HG02588 (cell line): Measurements from ENCODE around the gene ANKDD1B.
"Not testable (repeated sequence)": the region's sequence is repeated elsewhere in the genome, so short reads cannot be mapped to it uniquely, and the experiment has no call there.

ENCODE experiments used
- ATAC-seq: cut with Tn5 transposase; IDR thresholded peaks from one replicate; pipeline ENCODE4 v1.9.1; 2021; ENCODE audit warnings: mild to moderate bottlenecking, moderate library complexity; ENCODE audit not compliant: unreplicated experiment

ANKDD1B gene

DNA sequence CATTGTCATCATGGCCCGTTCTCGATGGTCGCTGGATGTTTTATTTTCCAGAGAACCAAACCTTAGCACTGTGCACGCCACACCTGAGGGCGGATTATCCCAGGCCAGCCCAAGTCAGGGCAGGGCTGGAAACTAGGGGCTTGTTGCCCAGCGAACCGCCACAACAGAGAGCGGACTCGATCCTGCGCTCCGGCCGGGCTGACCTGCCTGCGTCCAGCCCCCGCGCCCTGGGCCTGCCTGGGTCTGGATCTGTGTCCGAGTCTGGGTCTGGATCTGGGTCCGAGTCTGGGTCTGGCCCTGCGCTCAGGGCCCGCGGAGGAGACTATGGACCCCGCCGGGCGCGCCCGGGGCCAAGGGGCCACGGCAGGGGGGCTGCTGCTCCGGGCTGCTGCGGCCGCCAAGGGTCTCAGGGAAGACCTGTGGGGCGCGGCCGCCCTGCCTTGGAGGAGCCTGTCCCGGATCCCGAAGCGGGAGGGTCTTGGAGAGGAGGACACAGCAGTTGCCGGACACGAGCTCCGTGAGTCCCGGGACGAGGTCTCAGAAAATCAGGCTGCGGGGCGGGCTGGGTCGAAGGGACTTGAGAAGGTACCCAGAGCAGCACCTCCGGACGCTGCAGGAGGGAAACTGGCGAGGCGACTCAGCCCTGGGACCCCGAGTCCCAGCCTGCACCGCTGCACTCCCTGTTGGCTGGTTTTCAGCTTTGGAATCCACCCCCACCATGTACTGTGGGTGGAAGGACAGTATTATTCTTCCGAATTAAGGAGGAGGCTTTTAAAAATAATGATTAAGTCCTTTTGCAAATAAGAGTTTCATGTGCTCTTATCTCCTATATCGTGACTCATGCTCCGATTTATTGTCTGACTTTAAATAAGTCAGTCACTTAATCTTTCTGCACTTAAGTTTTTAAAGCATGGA is at the start of gene ANKDD1B:
ANKDD1B (plus strand) TSS at position 143 of the 915 bp plus-strand sequence; CDS start at position 325, 182 bp downstream.
- no peak for ATAC-seq

DNA sequence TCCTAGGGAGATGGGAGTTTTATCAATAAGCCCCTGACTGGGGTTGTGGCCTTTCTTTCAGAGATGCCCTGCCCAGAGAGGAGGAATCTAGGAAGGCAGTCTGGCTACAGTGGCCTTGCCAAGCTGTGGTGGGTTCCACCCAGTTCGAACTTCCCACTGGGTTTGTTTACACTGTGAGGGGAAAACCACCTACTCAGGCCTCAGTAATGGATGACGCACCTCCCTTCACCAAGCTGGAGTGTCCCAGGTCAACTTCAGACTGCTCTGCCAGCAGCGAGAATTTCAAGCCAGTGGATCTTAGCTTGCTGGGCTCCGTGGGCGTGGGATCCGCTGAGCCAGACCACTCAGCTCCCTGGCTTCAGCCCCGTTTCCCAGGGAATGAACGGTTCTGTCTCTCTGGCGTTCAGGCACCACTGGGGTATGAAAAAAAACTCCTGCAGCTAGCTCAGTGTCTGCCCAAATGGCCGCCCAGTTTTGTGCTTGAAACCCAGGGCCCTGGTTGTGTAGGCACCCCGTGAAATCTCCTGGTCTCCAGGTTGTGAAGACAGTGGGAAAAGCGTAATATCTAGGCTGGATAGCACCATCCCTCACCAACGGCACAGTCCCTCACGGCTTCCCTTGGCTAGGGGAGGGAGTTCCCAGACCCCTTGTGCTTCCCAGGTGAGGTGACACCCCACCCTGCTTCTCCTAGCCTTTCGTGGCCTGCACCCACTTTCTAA is 45.1 kb upstream of the ANKDD1B start:
- ATAC-seq: not testable (repeated sequence)

DNA sequence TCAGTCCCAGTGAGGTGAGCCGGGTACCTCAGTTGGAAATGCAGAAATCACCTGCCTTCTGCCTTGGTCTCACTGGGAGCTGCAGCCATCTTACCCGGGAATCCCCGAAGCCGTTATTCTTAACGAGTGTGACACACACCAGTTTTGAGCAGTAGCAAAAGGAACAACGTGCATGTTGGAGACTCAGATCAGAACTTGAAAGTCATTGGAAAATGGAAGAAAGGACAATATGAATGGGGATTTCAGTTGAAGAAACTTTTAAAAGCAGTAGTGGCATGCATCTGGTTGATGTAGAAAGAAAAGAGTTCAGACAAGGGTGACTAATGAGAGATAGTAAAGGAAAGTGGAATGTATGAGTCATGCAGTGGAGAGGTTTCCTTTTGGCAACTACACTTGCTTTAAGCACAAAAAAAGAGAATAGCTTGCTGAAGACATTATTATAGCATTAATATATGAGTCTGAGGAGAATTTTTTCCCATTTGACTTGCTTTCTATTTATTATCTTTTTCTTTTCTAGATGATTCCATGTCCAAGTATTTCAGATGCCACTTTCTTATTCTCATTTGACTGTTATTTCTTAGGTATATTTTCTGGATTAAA is 44.4 kb upstream of the ANKDD1B start:
- peak; percentile 84 for ATAC-seq

DNA sequence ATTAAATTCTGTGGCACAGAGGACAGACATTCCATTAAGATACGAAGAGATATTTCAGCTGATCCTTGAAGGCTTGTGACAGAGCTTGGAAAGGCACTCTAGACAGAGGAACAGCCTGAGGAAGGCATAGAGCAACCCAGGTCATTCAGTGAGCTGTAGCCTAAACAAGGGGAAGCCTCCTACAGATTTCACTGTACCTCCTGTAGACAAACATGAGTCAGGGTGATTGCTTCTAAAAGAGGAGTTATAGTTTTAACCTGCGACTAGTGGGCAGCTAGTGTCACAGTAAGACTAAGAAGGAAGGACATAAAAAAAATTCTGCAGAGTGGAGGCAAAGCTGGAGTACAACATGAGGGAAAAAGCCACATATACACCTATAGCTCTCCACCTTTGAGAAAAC is 43.5 kb upstream of the ANKDD1B start:
- ATAC-seq: peak; percentile 47

DNA sequence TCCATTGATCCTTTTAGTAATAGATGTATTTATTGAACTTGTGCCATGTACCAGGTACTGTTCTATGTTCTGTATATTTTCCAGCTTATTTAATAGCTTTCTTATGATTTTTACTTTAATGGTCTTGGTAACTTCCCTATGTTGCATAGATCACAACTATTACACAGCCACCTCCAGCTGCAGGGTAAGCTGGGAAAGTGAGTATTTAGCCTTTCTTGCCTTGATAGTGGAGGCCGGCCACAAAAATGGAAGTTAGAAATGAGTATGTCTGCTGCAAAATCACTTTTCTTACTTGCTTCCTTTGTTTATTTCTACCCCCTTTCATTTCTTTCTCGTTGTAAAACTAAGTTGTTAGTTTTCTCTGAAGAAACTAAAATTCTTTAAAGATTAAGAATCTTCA is 43.1 kb upstream of the ANKDD1B start:
- no peak for ATAC-seq

DNA sequence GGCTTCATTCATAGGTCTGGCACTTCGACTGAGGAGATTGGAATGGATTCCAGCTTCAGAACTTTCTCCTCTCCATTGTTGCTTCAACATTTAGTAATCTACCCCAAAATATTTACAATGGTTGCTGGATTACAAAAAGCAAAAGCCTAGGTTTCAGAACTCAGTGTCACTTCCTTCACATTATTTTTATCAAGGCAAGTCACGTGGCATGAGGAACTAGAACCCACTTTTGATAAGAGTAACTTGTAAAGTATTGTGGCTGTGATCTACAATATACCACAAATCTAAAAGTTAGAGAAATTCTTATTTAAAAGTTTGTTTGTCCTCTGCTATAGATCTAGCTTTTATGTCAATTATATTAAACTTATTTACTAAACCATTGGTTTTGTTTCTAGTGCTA is 39.7 kb upstream of the ANKDD1B start:
- ATAC-seq: no peak

DNA sequence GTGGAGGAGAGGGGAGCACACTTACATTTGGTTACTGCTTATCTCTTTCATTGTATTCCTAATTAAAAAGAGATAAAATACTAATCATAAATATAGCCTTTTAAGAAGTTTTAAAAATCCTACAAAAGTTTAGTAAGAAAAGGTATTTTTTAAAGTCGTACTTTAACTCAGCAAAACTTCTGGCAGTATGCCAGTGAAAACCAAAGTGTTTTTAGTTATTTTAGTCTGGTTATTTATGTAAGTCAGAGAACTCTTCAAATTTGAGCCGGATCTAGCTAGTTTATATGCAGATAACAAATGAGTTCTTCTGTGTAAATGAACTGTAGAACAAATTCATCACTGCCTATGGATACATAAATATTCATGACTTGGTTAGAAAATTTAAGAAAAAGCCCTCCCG is 36.5 kb upstream of the ANKDD1B start:
- ATAC-seq: peak; percentile 17

DNA sequence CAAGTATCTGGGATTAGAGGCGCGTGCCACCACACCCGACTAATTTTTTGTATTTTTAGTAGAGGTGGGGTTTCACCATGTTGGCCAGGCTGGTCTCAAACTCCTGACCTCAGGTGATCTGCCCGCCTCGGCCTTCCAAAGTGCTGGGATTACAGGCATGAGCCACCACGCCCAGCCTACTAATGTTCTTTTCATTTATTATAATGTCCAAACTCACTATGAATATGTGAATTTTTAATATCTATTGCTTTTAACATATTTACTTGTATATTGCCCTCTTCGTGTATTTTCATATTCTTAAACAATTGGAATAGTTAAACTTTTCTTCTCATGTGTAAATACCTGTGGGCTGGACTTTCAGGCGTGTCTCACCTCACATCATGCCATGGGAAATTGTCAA is 33.0 kb upstream of the ANKDD1B start:
- ATAC-seq: not testable (repeated sequence)

DNA sequence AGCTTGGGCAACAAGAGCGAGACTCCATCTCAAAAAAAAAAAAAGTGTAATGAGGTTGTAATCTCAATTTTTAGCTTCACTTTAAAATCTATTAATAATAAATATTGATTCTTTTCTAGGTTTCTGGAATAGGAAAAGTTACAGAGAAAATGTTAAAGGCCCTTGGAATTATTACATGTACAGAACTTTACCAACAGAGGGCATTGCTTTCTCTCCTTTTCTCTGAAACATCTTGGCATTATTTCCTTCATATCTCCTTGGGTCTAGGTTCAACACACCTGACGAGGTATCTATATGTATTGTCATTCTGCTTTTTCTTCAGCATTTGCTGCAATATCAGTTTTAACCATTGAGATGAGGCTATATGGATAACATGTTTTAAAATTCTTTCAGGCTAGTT is 26.6 kb upstream of the ANKDD1B start:
- no peak for ATAC-seq

DNA sequence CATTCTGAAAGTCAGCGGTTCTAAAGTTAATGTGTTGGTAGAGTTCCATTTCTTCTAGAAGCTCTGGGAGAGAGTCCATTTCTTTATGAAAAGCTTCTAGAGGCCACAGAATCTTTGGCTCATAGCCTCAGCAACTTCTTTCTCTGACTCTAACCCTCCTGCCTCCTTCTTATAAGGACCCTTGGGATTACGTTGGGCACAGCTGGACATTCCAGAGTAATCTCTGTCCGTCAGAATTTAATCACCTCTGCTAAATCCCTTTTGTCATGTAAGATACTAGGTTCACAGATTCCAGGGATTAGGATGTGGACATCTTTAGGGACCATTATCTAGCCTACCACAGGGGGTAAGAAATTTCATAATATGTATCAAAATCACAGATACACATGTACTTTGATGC is 22.6 kb upstream of the ANKDD1B start:
- ATAC-seq: no peak

DNA sequence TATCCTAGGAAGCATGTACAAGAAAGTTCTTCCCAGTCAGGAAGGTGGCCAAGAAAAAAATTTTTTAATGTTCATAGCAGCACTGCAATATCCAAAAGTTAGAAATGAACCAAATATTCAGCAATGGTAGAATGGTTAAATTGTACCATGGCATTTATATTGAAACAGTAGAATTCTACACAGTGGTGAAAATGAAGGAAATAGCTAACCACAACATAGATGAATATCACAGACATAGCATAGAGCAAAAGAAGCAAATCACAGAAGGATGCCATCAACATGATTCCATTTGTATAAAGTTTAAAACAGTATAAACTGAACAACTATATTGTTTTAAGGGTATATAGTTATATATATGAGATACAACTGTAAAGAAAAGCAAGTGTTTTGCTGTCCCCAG is 10.7 kb upstream of the ANKDD1B start:
- no peak for ATAC-seq

DNA sequence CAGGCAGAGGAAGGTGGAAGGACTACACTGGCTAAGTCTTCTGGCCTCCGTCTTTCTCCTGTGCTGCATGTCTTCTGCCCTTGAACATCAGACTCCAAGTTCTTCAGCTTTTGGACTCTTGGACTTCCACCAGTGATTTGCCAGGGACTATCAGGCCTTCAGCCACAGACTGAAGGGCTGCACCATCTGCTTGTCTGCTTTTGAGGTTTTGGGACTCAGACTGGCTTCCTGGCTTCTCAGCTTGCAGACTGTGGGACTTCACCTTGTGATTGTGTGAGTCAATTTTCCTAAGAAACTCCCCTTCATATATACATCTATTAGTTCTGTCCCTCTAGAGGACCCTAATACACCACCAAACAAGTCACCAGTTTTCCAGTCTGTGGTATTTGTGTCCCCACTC is 9.7 kb upstream of the ANKDD1B start:
- no peak for ATAC-seq

DNA sequence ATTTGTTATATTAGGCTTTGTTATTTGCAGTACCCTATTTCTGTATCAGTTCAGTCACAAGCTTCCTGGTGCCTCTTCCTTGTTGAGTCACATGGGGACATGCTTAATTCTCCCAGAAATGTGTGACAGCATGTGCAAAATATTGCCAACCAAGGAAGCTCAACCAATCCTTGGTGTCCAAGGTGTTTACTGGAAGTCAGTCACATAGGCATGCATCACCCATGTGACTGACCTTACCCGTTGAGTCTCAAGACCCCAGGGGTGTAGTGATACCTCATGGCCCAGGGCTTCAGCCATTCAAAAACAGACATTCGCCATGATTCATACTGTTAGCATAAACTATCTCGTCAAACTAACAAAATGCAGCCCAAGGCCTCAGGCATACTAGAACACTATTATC is 9.3 kb upstream of the ANKDD1B start:
- ATAC-seq: no peak

DNA sequence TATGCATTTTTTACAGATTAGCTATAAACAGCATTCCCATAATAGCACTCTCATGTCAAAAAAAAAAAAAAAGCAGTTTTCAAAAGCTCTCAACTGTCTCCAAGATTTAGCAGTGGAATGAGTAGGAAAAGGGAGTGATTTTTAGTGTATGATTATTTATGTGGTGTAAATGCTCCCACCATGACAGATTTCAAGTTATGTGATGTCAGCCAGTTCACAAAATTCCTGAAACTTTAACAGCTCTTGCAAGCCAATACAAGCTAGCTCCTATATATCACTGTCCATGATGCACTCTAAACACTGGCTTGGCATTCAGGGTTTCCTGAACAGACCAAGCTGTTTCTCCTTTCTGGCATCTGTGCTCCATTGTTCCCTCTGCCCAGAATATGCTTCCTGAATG is 7.9 kb upstream of the ANKDD1B start:
- ATAC-seq: no peak

DNA sequence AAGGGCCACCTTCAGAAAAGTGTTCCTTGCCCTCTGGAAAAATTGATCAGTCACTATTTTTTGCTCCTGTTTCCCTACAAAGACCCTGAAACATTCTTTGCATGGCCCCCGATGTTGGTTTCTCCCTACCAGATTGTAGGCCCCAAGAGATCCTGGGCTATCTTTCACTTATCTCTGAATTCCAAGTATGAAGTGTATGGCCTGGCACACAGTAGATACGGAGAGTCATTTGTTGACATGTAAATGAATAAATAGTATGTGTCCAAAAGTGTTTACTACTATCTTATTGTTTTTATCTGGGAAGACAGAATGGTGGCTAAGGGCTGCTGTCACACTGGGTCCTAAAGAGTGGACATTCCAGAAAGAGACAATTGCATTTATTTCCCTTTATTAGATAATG is 7.4 kb upstream of the ANKDD1B start:
- ATAC-seq: no peak

DNA sequence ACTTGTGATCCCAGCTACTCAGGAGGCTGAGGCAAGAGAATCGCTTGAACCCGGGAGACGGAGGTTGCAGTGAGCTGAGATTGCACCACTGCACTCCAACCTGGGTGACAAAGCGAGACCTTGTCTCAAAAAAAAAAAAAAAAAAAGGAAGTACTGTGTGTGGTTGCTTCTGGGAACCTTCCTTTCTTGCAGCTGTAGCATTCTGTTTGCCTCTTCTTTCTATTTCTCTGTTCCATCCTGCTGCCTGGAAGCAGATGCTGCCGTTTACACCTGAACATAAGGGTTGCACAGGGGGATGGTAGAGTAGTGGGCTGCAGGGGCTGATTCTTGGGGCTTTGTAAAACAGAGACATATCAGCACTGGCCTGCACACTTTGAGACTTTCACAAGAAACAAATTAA is 3.9 kb upstream of the ANKDD1B start:
- not testable (repeated sequence) for ATAC-seq

DNA sequence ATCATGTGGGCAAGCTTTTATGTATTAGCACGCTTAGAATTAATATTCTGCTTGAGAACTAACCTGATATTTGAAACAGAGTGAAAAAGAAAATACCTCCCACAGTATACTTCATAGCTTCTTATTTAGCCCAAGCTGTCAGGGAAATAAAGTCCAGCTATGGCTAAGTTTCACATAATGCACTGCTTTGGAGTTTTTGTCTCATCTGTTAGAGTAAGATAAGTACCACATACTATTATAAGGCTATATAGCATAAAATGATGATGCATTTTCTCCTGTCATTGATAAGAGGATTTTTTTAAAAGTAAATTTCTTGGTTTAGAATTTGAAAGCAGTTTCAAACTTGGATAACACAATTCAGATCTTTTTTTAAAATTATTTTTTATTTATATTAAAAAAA is 2.4 kb upstream of the ANKDD1B start:
- ATAC-seq: no peak

DNA sequence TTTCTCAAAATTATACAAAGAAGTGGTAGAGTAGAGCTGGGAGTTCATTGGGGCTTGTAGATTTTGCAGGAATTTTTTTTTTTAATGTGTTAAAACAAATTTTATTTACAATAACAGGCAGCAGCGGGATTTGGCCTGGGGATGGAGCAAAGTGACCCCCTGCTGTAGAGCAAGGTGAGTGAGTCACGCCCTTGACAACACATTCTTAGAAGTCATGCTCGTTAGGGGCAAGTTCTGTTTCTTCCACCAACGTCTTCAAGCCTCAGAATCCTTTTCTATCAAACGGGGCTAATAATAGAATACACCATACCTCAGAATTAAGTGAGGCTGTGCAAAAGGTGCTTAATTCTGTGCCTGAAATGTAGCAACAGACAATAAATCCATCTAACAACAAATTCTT is 1.1 kb upstream of the ANKDD1B start:
- ATAC-seq: no peak

DNA sequence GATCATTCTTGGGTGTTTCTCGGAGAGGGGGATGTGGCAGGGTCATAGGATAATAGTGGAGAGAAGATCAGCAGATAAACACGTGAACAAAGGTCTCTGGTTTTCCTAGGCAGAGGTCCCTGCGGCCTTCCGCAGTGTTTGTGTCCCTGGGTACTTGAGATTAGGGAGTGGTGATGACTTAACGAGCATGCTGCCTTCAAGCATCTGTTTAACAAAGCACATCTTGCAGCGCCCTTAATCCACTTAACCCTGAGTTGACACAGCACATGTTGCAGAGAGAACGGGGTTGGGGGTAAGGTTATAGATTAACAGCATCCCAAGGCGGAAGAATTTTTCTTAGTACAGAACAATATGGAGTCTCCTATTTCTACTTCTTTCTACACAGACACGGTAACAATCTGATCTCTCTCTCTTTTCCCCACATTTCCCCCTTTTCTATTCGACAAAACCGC is 368 bp upstream of the ANKDD1B start:
- ATAC-seq: not testable (repeated sequence)

DNA sequence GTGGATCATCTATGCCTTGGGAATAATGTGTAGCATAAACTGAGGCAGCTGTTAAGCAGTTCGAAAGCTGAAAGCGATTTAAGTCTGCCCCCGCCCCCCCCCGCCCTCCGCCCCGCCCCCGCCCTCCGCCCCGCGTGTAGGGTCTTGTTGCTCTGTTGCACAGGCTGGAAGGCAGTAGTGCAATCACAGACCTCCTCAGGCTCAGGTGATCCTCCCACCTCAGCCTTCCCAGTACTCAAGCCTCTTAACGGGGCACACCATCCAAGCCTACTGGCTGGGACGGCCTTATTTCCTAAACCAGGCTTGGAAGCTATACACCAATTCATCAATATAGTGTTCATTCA is 945 bp downstream of the ANKDD1B start:
- ATAC-seq: no peak

DNA sequence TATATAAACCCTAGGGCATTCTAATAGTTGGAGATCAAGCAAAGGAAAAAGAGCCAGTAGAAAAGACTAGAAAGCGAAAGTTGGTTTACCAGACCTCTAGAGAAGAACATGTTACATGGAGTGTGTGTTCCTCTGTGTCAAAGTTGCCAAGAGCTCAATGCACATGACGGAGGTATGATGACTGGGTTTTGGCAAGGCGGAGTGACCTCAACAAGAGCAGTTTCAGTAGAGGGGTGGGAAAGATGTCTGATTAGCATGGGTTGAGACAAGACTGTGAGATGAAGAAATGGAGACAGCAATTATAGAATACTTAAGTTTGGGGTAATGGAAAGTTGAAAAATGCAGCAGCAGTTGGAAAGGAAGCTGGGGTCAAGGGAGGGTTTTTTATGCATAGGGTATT is 1.6 kb downstream of the ANKDD1B start:
- no peak for ATAC-seq

DNA sequence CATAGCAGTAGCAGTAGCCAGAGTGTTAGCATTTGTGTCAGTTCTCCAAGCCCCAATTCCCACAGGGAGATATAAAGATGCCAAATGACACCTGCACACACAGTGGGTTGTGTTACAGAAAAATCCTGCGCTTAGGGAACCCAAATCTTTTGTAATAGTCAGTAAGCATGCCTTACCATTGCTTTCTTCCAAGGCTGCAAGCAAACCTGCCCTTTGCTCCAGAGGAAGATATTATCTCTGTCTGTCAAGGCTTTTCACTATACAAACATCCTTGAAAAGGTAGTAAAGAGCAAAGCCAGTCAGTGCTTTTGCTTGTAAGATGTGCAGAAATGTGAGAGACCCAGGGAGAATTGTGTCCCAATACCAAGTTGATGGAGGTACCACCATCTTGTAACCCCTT is 2.9 kb downstream of the ANKDD1B start:
- ATAC-seq: no peak
